NCI-H1436 (cell line): ENCODE data around the gene LMNA.
"Not testable (repeated sequence)": the region's sequence is repeated elsewhere in the genome, so short reads cannot be mapped to it uniquely, and the experiment has no call there.

Source experiments
- DNase-seq: peaks from one replicate; lab custom pipeline; 2025; lab: John Stamatoyannopoulos, UW

LMNA gene

GRCh38 chr1:156122086-156122485 lies 7.6 kb downstream of the LMNA start:
- DNase-seq: no peak

- DNase-seq: no peak
Observed at GRCh38 chr1:156122519-156123355, 8.2 kb downstream of the LMNA start.

- DNase-seq: peak; percentile 84
Observed at GRCh38 chr1:156123356-156124196, 9.1 kb downstream of the LMNA start.

GRCh38 chr1:156124557-156125483 lies 10.3 kb downstream of the LMNA start:
- peak; percentile 36 for DNase-seq

- DNase-seq: not testable (repeated sequence)
Observed at GRCh38 chr1:156125544-156125943, 11.0 kb downstream of the LMNA start.

- peak; percentile 47 for DNase-seq
Observed at GRCh38 chr1:156126043-156126629, 11.6 kb downstream of the LMNA start.

- no peak for DNase-seq
Observed at GRCh38 chr1:156126630-156127534, 12.4 kb downstream of the LMNA start.

GRCh38 chr1:156128308-156128653 lies 13.8 kb downstream of the LMNA start:
- DNase-seq: no peak

- no peak for DNase-seq
Observed at GRCh38 chr1:156128654-156129597, 14.4 kb downstream of the LMNA start.

- peak; percentile 83 for DNase-seq
Observed at GRCh38 chr1:156129687-156130577, 15.4 kb downstream of the LMNA start.

- no peak for DNase-seq
Observed at GRCh38 chr1:156130578-156130942, 16.0 kb downstream of the LMNA start.

- DNase-seq: no peak
Observed at GRCh38 chr1:156134716-156135435, 20.4 kb downstream of the LMNA start.

GRCh38 chr1:156135930-156136871 lies 21.7 kb downstream of the LMNA start:
- no peak for DNase-seq

GRCh38 chr1:156136970-156137483 lies 22.5 kb downstream of the LMNA start:
- no peak for DNase-seq

GRCh38 chr1:156138458-156138867 lies 24.0 kb downstream of the LMNA start:
- DNase-seq: no peak
